Esophagus (tissue), 2 donors: ENCODE results near the gene SIRT5. TPM values are rescaled to one million over a fixed set of nuclear protein-coding genes. Genes with fewer than 3 reads are reported as not detected.

ENCODE experiments used
- H3K27ac ChIP-seq, 2 donors: one replicate each; pipeline ENCODE4 v1.5.1; 2013; ENCODE audit warnings: low read depth in 2 of 2, mild to moderate bottlenecking in 2 of 2, inconsistent platforms in 1 of 2, low read length in 1 of 2, moderate library complexity in 1 of 2
- H3K27me3 ChIP-seq, 2 donors: one replicate each; pipeline ENCODE4 v1.6.1; 2013; ENCODE audit warnings: low read length in 2 of 2, control low read depth in 1 of 2, mild to moderate bottlenecking in 1 of 2; ENCODE audit not compliant: insufficient read depth in 2 of 2, control insufficient read depth in 1 of 2
- H3K36me3 ChIP-seq, 2 donors: one replicate each; pipeline ENCODE4 v1.6.1; 2013; ENCODE audit warnings: low read length in 1 of 2; ENCODE audit not compliant: control insufficient read depth in 2 of 2, insufficient read depth in 2 of 2
- H3K4me1 ChIP-seq, 2 donors: one replicate each; pipeline ENCODE4 v1.6.1; 2013; ENCODE audit warnings: low read length in 1 of 2; ENCODE audit not compliant: control insufficient read depth in 2 of 2, insufficient read depth in 2 of 2
- H3K4me3 ChIP-seq, 2 donors: one replicate each; pipeline ENCODE4 v1.5.1; 2013; ENCODE audit warnings: low read length in 2 of 2, mild to moderate bottlenecking in 2 of 2, low read depth in 1 of 2, moderate library complexity in 1 of 2
- H3K9me3 ChIP-seq, 2 donors: one replicate each; pipeline ENCODE4 v1.6.1; 2013; ENCODE audit warnings: mild to moderate bottlenecking in 2 of 2, low read depth in 1 of 2, low read length in 1 of 2, moderate library complexity in 1 of 2; ENCODE audit not compliant: control insufficient read depth in 2 of 2, insufficient read depth in 1 of 2
- WGBS, 2 donors: extraction: QIAGEN DNeasy Blood & Tissue Kit; methylation state at CpG; one replicate each; pipeline ENCODE4 v1.1.7; 2013; 5-methylcytosine and 5-hydroxymethylcytosine counted together
- polyA plus RNA-seq, 2 donors: library from polyadenylated mRNA; stranded (reverse); fragments of 200-250 nt; gene quantifications; one replicate each; pipeline ENCODE4 v1.2.3, GENCODE V29; 2013
- donor health status: healthy with polysubstance abuse.
- donor health status: Bipolar disorder and iron deficiency.

SIRT5 gene
- polyA plus RNA-seq, 2 donors, result 3.6 to 5.5 TPM

DNA sequence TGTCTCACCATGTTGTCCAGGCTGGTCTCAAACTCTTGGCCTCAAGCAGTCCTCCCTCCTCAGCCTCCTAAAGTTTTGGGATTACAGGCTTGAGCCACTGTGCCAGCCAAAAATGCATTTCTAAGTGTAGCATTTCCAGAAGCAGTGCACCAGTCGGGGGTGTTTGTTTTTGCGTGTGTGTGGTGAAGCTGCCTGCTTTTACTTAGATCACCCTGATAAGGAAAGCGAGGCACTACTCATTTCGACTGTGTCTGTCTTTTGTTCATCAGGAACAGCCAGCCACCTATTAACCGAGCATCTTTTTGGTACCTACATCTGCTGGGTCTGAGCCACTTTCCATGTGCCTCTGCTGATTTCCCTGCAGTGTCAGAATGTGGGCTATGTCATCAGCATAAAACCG, 18.7 kb downstream of the SIRT5 start:
- Histone ChIP-seq H3K4me3 (no peak overlapping the region), H3K4me1 (no peaks in the 10 kb centered on the region), H3K27me3 (no peaks in the 10 kb centered on the region), H3K36me3 (peaks cover 5 to 23% of the 10 kb centered on the region in 2 donors), H3K27ac (no peak overlapping the region), H3K9me3 (no peaks in the 10 kb centered on the region)
- WGBS, 2 donors, result 77 to 86% methylated on average over 6 of the region's 6 CpGs

DNA sequence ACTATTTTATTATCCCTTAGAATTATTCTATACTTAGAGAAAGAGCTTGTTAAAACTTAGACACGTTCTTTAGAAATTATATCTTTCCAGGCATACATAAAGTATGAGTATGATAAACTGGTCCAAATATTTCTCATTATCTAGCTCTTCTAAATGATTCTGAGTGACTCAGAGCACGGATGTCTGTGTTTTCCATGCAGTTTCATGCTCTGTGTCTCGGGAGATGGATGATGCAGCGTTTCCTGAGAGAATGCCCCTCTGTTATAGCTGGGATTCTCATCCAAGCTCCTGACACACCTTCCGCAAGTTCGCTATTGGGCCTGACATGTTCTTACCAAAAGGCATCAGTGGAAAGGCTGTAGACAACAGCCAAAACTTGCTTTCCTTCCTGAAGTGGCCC, 19.3 kb downstream of the SIRT5 start:
- 83 to 89% methylated on average over 6 of the region's 6 CpGs for WGBS, 2 donors
- Histone ChIP-seq H3K27ac (no peak overlapping the region), H3K27me3 (no peaks in the 10 kb centered on the region), H3K4me1 (no peaks in the 10 kb centered on the region), H3K4me3 (no peak overlapping the region), H3K9me3 (no peaks in the 10 kb centered on the region), H3K36me3 (peaks cover 5 to 27% of the 10 kb centered on the region in 2 donors)

DNA sequence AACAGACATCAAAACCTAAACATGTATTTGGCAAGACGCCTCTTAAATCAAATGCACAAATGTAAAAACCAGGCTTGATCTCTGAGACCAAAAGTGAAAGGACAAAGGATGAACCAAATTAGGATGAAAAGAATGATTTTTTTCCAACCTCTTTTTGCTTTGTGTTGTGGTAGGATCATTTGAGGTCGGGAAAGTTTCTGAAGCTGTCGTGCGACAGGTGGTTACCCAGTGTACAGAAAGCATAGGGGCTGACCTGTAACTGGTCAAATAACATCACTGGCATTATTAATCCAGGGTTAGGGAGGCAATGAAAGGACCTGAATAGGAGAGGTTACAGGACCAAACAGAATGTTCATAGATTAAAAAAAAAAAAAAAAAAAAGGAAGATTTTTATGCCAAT, 22.7 kb downstream of the SIRT5 start:
- no peaks in the 10 kb centered on the region for H3K27me3 ChIP-seq
- H3K4me1 ChIP-seq, result no peaks in the 10 kb centered on the region
- peaks cover 10 to 21% of the 10 kb centered on the region in 2 donors for H3K36me3 ChIP-seq
- WGBS, 2 donors, result 90 to 91% methylated on average over 4 of the region's 4 CpGs
- H3K4me3 ChIP-seq, result no peak overlapping the region
- H3K27ac ChIP-seq, result no peak overlapping the region
- no peaks in the 10 kb centered on the region for H3K9me3 ChIP-seq

DNA sequence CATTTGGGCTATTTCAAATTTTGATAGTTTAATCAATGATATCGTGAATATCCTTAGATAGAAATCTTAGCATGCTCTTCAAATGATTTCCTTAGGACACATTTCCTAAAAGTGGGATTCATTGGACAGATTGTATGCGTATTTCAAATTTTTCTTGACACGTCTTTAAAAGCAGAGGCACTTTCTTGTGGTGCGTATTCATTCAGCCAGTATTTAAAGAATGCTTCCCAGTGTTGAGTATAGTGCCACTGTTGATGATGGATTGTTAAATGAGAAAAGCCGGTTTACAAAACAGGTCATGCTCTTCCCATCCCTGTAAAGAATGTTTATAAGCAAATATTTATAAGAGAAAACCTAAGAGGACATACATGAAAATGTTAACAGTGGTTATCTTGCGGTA, 25.6 kb downstream of the SIRT5 start:
- H3K36me3 ChIP-seq, result peaks cover 5 to 8% of the 10 kb centered on the region in 2 donors
- WGBS, 2 donors, result 93% methylated on average over 6 of the region's 6 CpGs
- no peaks in the 10 kb centered on the region for H3K9me3 ChIP-seq
- no peak overlapping the region for H3K27ac ChIP-seq
- no peak overlapping the region for H3K4me3 ChIP-seq
- no peaks in the 10 kb centered on the region for H3K27me3 ChIP-seq
- H3K4me1 ChIP-seq, result no peaks in the 10 kb centered on the region

DNA sequence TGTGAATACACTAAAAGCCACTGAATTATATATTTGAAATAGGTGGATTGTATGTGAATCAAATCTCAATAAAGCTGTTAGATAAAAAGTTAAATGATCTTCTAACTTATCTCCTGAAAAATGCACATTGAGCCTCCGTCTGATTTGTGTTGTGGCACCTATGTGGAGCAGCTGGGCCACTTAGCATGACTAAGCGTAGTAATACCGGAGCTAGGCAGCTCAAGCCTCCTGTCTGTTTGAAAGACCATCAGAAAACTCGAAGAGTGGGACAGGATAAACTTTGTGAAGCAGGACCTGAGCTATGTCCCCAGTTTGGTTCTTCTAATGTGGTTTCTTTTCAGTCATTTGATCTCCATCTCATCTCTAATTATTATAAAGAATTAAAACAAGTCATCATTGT, 29.7 kb downstream of the SIRT5 start:
- no peaks in the 10 kb centered on the region for H3K27me3 ChIP-seq
- H3K36me3 ChIP-seq, result peaks cover 2 to 5% of the 10 kb centered on the region in 2 donors
- WGBS, 2 donors, result 86 to 88% methylated on average over 4 of the region's 4 CpGs
- H3K4me1 ChIP-seq, result no peaks in the 10 kb centered on the region
- no peak overlapping the region for H3K27ac ChIP-seq
- no peak overlapping the region for H3K4me3 ChIP-seq
- no peaks in the 10 kb centered on the region for H3K9me3 ChIP-seq

DNA sequence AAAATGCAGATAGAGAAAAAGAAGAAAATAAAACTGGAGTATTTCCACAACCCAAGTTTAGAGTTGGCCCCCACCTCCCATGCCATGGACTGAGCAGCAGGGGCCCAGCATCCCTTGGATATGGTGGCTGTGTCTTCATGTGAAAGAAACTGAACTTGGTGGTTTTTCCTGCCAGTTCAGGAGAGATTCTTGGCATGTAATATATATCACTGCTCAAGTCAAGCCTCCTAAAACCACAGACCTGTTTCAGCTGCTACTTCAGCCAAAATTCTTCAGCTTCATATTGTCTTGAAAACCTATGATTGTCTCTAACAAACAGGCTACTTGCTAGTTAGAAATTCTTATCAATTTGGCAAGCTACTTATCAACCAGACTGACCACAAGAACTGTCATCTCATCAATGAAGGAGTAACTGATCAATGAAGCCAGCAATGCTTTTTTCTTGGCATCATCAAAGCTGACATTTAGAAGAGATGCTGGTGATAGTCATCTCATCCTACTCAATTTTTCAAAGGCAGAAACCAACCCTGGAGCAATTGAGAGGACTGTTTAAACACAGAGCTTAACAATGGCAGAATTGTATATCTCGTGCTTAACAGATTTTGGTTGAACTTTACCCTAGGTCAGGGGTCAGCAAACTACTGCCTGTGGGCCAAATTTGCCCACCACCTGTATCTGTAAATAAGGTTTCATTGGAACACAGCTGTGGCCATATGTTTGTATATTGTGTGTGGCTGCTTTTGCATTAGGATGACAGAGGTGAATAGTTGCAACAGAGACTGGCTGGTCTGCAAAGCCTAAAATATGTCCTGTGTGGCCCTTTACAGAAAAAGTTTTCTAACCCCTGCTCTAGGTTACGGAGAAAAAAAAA, 30.4 kb downstream of the SIRT5 start:
- Histone ChIP-seq H3K36me3 (peaks cover 2 to 5% of the 10 kb centered on the region in 2 donors), H3K4me3 (no peak overlapping the region), H3K9me3 (no peaks in the 10 kb centered on the region), H3K27ac (no peak overlapping the region), H3K27me3 (no peaks in the 10 kb centered on the region), H3K4me1 (no peaks in the 10 kb centered on the region)
- 71 to 84% methylated on average over 2 of the region's 2 CpGs for WGBS, 2 donors

DNA sequence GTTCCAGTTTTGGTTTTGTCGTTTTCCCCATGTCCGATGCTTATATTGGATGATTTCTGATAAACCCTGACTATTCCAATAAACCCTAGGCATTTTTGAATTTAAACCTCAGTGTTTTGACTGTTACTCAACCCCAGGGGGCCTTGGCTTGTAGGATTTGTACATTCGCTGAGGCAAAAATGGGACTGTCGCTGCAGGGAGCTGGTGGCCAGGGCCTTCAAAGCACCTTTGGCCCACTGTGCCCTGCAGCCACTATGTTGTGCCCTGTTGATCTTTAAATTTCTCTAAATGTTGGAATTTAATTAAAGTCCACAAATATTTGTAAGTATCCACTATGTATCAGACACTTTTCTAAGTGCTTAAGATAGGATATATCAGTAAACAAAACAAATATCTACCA, 31.2 kb downstream of the SIRT5 start:
- Histone ChIP-seq H3K27ac (no peak overlapping the region), H3K27me3 (no peaks in the 10 kb centered on the region), H3K9me3 (no peaks in the 10 kb centered on the region), H3K36me3 (peaks cover 2 to 3% of the 10 kb centered on the region in 2 donors), H3K4me3 (no peak overlapping the region), H3K4me1 (no peaks in the 10 kb centered on the region)
- 92 to 97% methylated on average over 4 of the region's 4 CpGs for WGBS, 2 donors

DNA sequence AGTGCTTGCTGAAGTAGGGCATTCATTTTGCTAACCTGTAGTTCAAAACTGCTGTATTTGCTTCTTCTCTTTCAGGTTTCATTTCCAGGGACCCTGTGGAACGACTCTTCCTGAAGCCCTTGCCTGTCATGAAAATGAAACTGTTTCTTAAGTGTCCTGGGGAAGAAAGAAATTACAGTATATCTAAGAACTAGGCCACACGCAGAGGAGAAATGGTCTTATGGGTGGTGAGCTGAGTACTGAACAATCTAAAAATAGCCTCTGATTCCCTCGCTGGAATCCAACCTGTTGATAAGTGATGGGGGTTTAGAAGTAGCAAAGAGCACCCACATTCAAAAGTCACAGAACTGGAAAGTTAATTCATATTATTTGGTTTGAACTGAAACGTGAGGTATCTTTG, 37.3 kb downstream of the SIRT5 start:
- no peaks in the 10 kb centered on the region for H3K36me3 ChIP-seq
- no peaks in the 10 kb centered on the region for H3K27me3 ChIP-seq
- WGBS, 2 donors, result 64 to 71% methylated on average over 4 of the region's 4 CpGs
- H3K27ac ChIP-seq, result no peak overlapping the region
- H3K9me3 ChIP-seq, result no peaks in the 10 kb centered on the region
- no peak overlapping the region for H3K4me3 ChIP-seq
- no peaks in the 10 kb centered on the region for H3K4me1 ChIP-seq

DNA sequence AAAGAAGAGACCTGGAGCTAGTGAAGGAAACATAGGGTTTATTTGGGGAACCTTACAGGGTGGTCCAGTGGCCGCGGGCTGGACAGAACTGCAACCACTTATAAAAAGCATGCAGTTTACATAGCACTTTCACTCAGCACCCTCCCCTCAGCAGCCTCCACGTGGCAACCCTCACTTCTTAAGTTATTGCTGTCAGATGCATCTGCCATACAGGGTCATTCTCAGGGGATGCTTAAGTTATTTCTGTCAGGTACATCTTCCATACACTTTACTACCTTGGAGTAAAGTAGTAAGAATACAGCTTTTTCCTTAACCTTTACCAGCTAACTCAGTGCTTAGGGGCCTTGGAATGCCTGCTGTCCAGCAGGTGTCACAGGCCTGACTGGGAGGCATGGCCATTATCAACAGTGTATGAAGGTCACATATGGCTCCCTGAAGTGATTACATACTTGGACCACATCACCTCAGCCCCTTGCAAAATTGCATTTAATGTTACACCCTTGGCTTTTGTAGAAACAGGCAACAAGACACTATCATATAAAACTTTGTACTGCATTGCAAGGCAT, 38.7 kb downstream of the SIRT5 start:
- H3K36me3 ChIP-seq, result no peaks in the 10 kb centered on the region
- H3K9me3 ChIP-seq, result no peaks in the 10 kb centered on the region
- no peaks in the 10 kb centered on the region for H3K27me3 ChIP-seq
- WGBS, 2 donors, result 78 to 82% methylated on average over 3 of the region's 3 CpGs
- H3K4me3 ChIP-seq, result no peak overlapping the region
- no peak overlapping the region for H3K27ac ChIP-seq
- no peaks in the 10 kb centered on the region for H3K4me1 ChIP-seq
